PFSK-1 (cell line): ENCODE data around the gene CHPT1.

Experiments
- FOXP2 ChIP-seq: optimal IDR thresholded peaks from 2 replicates; pipeline ENCODE3; 2011; ENCODE audit warnings: borderline replicate concordance, control low read depth, inconsistent platforms; ENCODE audit not compliant: insufficient read depth; ENCODE audit errors: extremely low read length, extremely low read depth
- POLR2AphosphoS5 ChIP-seq: IDR thresholded peaks from 2 replicates; pipeline ENCODE4 v1.6.1; 2012; ENCODE audit warnings: low read depth, mild to moderate bottlenecking, control low read depth, low read length, moderate library complexity
- SIN3A ChIP-seq: IDR thresholded peaks from 2 replicates; pipeline ENCODE4 v1.6.1; 2012; ENCODE audit warnings: mild to moderate bottlenecking, low read length, moderate library complexity, borderline replicate concordance; ENCODE audit not compliant: insufficient read depth
- TAF1 ChIP-seq: IDR thresholded peaks from 2 replicates; pipeline ENCODE4 v1.6.1; 2012; ENCODE audit warnings: low read length, control low read depth, borderline replicate concordance; ENCODE audit not compliant: insufficient read depth
- TF ChIP-seq, protein P1 (sequence below), 2 experiments: IDR thresholded peaks; 2 replicates each; pipeline versions ENCODE4 v1.6.1 to v1.8.0; 2011 to 2012; ENCODE audit warnings: low read depth in 2 of 2, low read length in 2 of 2, control low read depth in 1 of 2, inconsistent platforms in 1 of 2, mild to moderate bottlenecking in 1 of 2, moderate library complexity in 1 of 2; ENCODE audit not compliant: insufficient read depth in 1 of 2

DNA sequence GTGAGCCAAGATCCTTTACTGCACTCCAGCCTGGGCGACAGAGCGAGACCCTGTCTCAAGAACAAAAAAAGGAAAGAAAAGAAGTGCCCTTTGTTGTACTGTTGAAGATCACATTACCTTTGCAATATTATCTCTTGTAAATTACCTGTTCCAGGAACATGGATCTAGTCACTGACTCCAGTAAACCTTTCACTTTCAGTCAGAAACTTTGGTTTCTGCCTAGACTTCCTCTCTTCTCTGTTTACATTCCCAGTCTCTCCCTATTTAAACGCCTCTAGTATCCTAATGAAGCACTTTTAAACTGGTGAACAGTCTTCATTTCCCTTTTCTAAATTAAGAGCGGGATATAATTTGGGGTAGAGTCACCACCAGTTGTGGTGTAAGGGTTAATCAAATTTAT lies 12.8 kb downstream of the CHPT1 start:
- TF ChIP-seq POLR2AphosphoS5 (no peak), SIN3A (no peak), FOXP2 (no peak), TAF1 (no peak)
- TF ChIP-seq, protein P1, sequence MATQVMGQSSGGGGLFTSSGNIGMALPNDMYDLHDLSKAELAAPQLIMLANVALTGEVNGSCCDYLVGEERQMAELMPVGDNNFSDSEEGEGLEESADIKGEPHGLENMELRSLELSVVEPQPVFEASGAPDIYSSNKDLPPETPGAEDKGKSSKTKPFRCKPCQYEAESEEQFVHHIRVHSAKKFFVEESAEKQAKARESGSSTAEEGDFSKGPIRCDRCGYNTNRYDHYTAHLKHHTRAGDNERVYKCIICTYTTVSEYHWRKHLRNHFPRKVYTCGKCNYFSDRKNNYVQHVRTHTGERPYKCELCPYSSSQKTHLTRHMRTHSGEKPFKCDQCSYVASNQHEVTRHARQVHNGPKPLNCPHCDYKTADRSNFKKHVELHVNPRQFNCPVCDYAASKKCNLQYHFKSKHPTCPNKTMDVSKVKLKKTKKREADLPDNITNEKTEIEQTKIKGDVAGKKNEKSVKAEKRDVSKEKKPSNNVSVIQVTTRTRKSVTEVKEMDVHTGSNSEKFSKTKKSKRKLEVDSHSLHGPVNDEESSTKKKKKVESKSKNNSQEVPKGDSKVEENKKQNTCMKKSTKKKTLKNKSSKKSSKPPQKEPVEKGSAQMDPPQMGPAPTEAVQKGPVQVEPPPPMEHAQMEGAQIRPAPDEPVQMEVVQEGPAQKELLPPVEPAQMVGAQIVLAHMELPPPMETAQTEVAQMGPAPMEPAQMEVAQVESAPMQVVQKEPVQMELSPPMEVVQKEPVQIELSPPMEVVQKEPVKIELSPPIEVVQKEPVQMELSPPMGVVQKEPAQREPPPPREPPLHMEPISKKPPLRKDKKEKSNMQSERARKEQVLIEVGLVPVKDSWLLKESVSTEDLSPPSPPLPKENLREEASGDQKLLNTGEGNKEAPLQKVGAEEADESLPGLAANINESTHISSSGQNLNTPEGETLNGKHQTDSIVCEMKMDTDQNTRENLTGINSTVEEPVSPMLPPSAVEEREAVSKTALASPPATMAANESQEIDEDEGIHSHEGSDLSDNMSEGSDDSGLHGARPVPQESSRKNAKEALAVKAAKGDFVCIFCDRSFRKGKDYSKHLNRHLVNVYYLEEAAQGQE (IDR thresholded peaks at IDR 0.05; ENCODE audit: insufficient read depth in 1 of 2, low read depth in 2 of 2, low read length in 2 of 2), result no peak
